Spleen (tissue), 13 donors: ENCODE data around the gene RHBDL3. TPM values are rescaled to one million over a fixed set of nuclear protein-coding genes. Genes with fewer than 3 reads are reported as not detected.

Experiments used
- DNase-seq: peaks from one replicate; pipeline ENCODE4 v3.0.0-alpha.2; 2020
- H3K27ac ChIP-seq, 8 donors: fragments of 200-600 bp; sonication (generic) in 7 of 8; 1 replicate in 4 of 8; 2 replicates in 4 of 8; pipeline versions ENCODE4 v1.5.0 to v1.8.0; 2016 to 2021; ENCODE audit warnings: inconsistent platforms in 4 of 8, mild to moderate bottlenecking in 4 of 8, moderate library complexity in 1 of 8
- H3K27me3 ChIP-seq, 7 donors: fragments of 200-600 bp; sonication (generic) in 6 of 7; replicated peaks in 1 of 7; 1 replicate in 4 of 7; 2 replicates in 3 of 7; pipeline versions ENCODE4 v1.5.0 to v1.8.0; 2016 to 2021; ENCODE audit warnings: inconsistent platforms in 3 of 7, mild to moderate bottlenecking in 1 of 7
- H3K36me3 ChIP-seq, 6 donors: fragments of 200-600 bp; sonication (generic) in 5 of 6; 1 replicate in 4 of 6; 2 replicates in 2 of 6; pipeline versions ENCODE4 v1.5.0 to v1.8.0; 2016 to 2021; ENCODE audit warnings: inconsistent platforms in 2 of 6
- H3K4me1 ChIP-seq, 6 donors: fragments of 200-600 bp; sonication (generic) in 5 of 6; 1 replicate in 3 of 6; 2 replicates in 3 of 6; pipeline versions ENCODE4 v1.5.0 to v1.8.0; 2016 to 2021; ENCODE audit warnings: inconsistent platforms in 3 of 6
- H3K4me3 ChIP-seq, 8 donors: fragments of 200-600 bp; sonication (generic) in 7 of 8; 1 replicate in 4 of 8; 2 replicates in 4 of 8; pipeline versions ENCODE4 v1.5.0 to v1.8.0; 2016 to 2021; ENCODE audit warnings: inconsistent platforms in 4 of 8, mild to moderate bottlenecking in 4 of 8, moderate library complexity in 2 of 8
- H3K9me3 ChIP-seq, 8 donors: fragments of 200-600 bp; sonication (generic) in 7 of 8; 1 replicate in 4 of 8; 2 replicates in 4 of 8; pipeline versions ENCODE4 v1.5.0 to v1.8.0; 2016 to 2021; ENCODE audit warnings: inconsistent platforms in 4 of 8
- CTCF ChIP-seq, 11 experiments: fragments of 200-600 bp in 7 of 11; fragments of 450-650 bp in 4 of 11; sonication (generic) in 4 of 11; IDR thresholded peaks in 8 of 11; conservative IDR thresholded peaks in 3 of 11; 1 replicate in 7 of 11; 2 replicates in 4 of 11; pipeline versions ENCODE4 v1.4.0 to v1.8.0; 2016 to 2021; ENCODE audit warnings: antibody characterized with exemption in 11 of 11, inconsistent platforms in 4 of 11, mild to moderate bottlenecking in 1 of 11
- POLR2A ChIP-seq, 3 donors: fragments of 450-650 bp; IDR thresholded peaks; one replicate each; pipeline ENCODE4 v1.5.1; 2017; ENCODE audit warnings: antibody characterized with exemption in 3 of 3, mild to moderate bottlenecking in 1 of 3
- POLR2AphosphoS5 ChIP-seq, 3 donors: sonication (generic); formaldehyde crosslinking; IDR thresholded peaks; one replicate each; pipeline ENCODE4 v1.5.1; 2017; ENCODE audit warnings: antibody characterized with exemption in 3 of 3
- WGBS, 5 donors: extraction: QIAGEN DNeasy Blood & Tissue Kit in 3 of 5; methylation state at CpG; one replicate each; pipeline versions ENCODE4 v1.1.5 to v1.1.7; 2013 to 2018; 5-methylcytosine and 5-hydroxymethylcytosine counted together
- intact Hi-C: fragments of 100-400 bp; cut with DNase I; formaldehyde crosslinking; loops from one replicate; pipeline ENCODE4 v1.15.0; 2023; ENCODE audit warnings: low total_unique reads
- long read RNA-seq, 2 donors: transcript quantifications; one replicate each; lab custom pipeline, GENCODE V29; 2026
- polyA plus RNA-seq, 3 donors: library from polyadenylated mRNA; stranded (reverse); fragments of 200-250 nt; gene quantifications; one replicate each; pipeline ENCODE4 v1.2.1, GENCODE V29; 2013
- total RNA-seq, 7 donors: library from RNA; depleted of rRNA in 3 of 7; stranded (reverse); fragments of >200 nt in 3 of 7; fragmentation: NEBNext Ultra II Directional in 4 of 7; extraction: Animal tissue kit (Norgen Biotek cat#: 25700) in 4 of 7; gene quantifications; one replicate each; pipeline versions ENCODE4 v1.1.0 to v1.2.1, GENCODE V29; 2016 to 2021
- donor health status: healthy with polysubstance abuse.
- donor health status: DM: no; HTN: no; CAD: no; lungs with moderate emphysema.
- donor health status: DM: no; HTN: no; CAD: no.
- donor health status: Bipolar disorder and iron deficiency.
- donor health status: healthy.
- donor health status: DM: no; HTN: no; CAD: no.
- donor health status: DM: yes; HTN: yes; CAD: no.

Gene RHBDL3
- total RNA-seq (under 1 TPM in 5 of 7 donors, not detected in 2; 0.07 to 0.72 (median 0.32) TPM), polyA plus RNA-seq (under 1 TPM in 2 of 3 donors, not detected in 1; 0.06 TPM)
- long read RNA-seq, donor 1, result 0 reads
- long read RNA-seq, donor 2, result 0 reads

- Histone ChIP-seq H3K4me1 (peaks cover 7 to 32% (median 26%) of the 10 kb centered on the region in 6 donors), H3K9me3 (no peaks in the 10 kb centered on the region), H3K27me3 (peaks cover 6 to 88% (median 36%) of the 10 kb centered on the region in 7 donors), H3K4me3 (peak within 1 kb of the TSS; percentile 50 to 83 (median 62)), H3K36me3 (no peaks in the 10 kb centered on the region), H3K27ac (no peak within 1 kb of the TSS)
- TF ChIP-seq POLR2AphosphoS5 (IDR thresholded peaks at IDR 0.05) (no peak), CTCF (IDR thresholded peaks at IDR 0.05 in 8 of 11, conservative IDR thresholded peaks at IDR 0.05 in 3 of 11) (no peak)
- no peak for DNase-seq
- intact Hi-C loops, result no loop called here
- 3 to 10% (median 8%) methylated on average over 25 to 68 of the region's 68 CpGs for WGBS, 5 donors
Measured at GRCh38 chr17:32265192-32265923, at the start of gene RHBDL3. TSS of gene RHBDL3 (plus strand) at chr17:32265832. CDS start at chr17:32266190, 358 bp downstream.

- Histone ChIP-seq H3K4me3 (no peak overlapping the region), H3K9me3 (no peaks in the 10 kb centered on the region), H3K4me1 (no peaks in the 10 kb centered on the region), H3K27me3 (no peaks in the 10 kb centered on the region), H3K36me3 (peaks cover 0 to 96% (median 11%) of the 10 kb centered on the region in 6 donors), H3K27ac (no peak overlapping the region)
- intact Hi-C loops, result no loop called here
- TF ChIP-seq POLR2A (IDR thresholded peaks at IDR 0.05), result no peak
- TF ChIP-seq CTCF (IDR thresholded peaks at IDR 0.05 in 8 of 11, conservative IDR thresholded peaks at IDR 0.05 in 3 of 11), result no peak
- no peak for TF ChIP-seq POLR2AphosphoS5 (IDR thresholded peaks at IDR 0.05)
- 84 to 93% (median 86%) methylated on average over 3 of the region's 3 CpGs for whole genome bisulfite sequencing, 5 donors
- DNase-seq, result no peak
Measured at GRCh38 chr17:32222621-32223020, 43.0 kb upstream of the RHBDL3 start.

GRCh38 chr17:32223703-32224102, 41.9 kb upstream of the RHBDL3 start:
- Histone ChIP-seq H3K9me3 (no peaks in the 10 kb centered on the region), H3K36me3 (peaks cover 0 to 93% (median 7%) of the 10 kb centered on the region in 6 donors), H3K27me3 (no peaks in the 10 kb centered on the region), H3K27ac (no peak overlapping the region), H3K4me1 (no peaks in the 10 kb centered on the region), H3K4me3 (no peak overlapping the region)
- TF ChIP-seq POLR2A (IDR thresholded peaks at IDR 0.05), result no peak
- TF ChIP-seq CTCF (IDR thresholded peaks at IDR 0.05 in 8 of 11, conservative IDR thresholded peaks at IDR 0.05 in 3 of 11), result no peak
- TF ChIP-seq POLR2AphosphoS5 (IDR thresholded peaks at IDR 0.05), result no peak
- intact Hi-C loops, result no loop called here
- DNase-seq, result no peak
- 74 to 85% (median 76%) methylated on average over 3 of the region's 3 CpGs for WGBS, 5 donors

- Histone ChIP-seq H3K4me3 (no peak overlapping the region), H3K27me3 (no peaks in the 10 kb centered on the region), H3K36me3 (peaks cover 0 to 65% (median 7%) of the 10 kb centered on the region in 6 donors), H3K9me3 (no peaks in the 10 kb centered on the region), H3K27ac (no peak overlapping the region), H3K4me1 (peaks cover 0 to 2% (median 0%) of the 10 kb centered on the region in 6 donors)
- TF ChIP-seq POLR2A (IDR thresholded peaks at IDR 0.05), result no peak
- no peak for TF ChIP-seq POLR2AphosphoS5 (IDR thresholded peaks at IDR 0.05)
- TF ChIP-seq CTCF (IDR thresholded peaks at IDR 0.05 in 8 of 11, conservative IDR thresholded peaks at IDR 0.05 in 3 of 11), result no peak
- WGBS, 5 donors, result 79 to 90% (median 87%) methylated on average over 3 of the region's 3 CpGs
- no peak for DNase-seq
- intact Hi-C loops, result no loop called here
Measured at GRCh38 chr17:32226886-32227285, 38.7 kb upstream of the RHBDL3 start.
